Kidney (tissue), 14 donors: ENCODE results near the gene FZR1. TPM values are rescaled to one million over a fixed set of nuclear protein-coding genes. Genes with fewer than 3 reads are reported as not detected.

ENCODE experiments used
- DNase-seq, 5 donors: peaks; one replicate each; pipeline ENCODE4 v3.0.0-alpha.2; 2013 to 2020
- FAIRE-seq: peaks from 2 replicates; lab custom pipeline; 2012; peaks lifted over from hg19 to GRCh38; lab: Jason Lieb, UNC
- H3K27ac ChIP-seq, 2 donors: one replicate each; pipeline ENCODE4 v1.7.0; 2013; ENCODE audit warnings: low read depth in 2 of 2, low read length in 2 of 2, inconsistent platforms in 1 of 2
- H3K27me3 ChIP-seq: one replicate; pipeline ENCODE4 v1.7.1; 2013; ENCODE audit warnings: low read length, inconsistent platforms; ENCODE audit not compliant: control insufficient read depth, insufficient read depth
- H3K36me3 ChIP-seq, 3 donors: one replicate each; pipeline versions ENCODE4 v1.7.0 to v1.7.1; 2013; ENCODE audit warnings: low read length in 3 of 3, control low read depth in 1 of 3, inconsistent platforms in 1 of 3; ENCODE audit not compliant: insufficient read depth in 3 of 3, control insufficient read depth in 2 of 3
- H3K4me1 ChIP-seq, 3 donors: one replicate each; pipeline versions ENCODE4 v1.7.0 to v1.7.1; 2013; ENCODE audit warnings: low read length in 3 of 3, inconsistent platforms in 1 of 3, low read depth in 1 of 3; ENCODE audit not compliant: control insufficient read depth in 2 of 3, insufficient read depth in 2 of 3
- H3K4me3 ChIP-seq, 3 donors: one replicate each; pipeline versions ENCODE4 v1.7.0 to v1.8.1; 2013; ENCODE audit warnings: low read length in 3 of 3, control low read depth in 1 of 3, inconsistent platforms in 1 of 3
- H3K9ac ChIP-seq, 3 donors: one replicate each; pipeline versions ENCODE4 v1.7.0 to v1.7.1; 2013; ENCODE audit warnings: low read length in 3 of 3, control low read depth in 1 of 3, inconsistent platforms in 1 of 3
- H3K9me3 ChIP-seq, 3 donors: one replicate each; pipeline versions ENCODE4 v1.7.0 to v1.7.1; 2013; ENCODE audit warnings: low read length in 3 of 3, control low read depth in 1 of 3, inconsistent platforms in 1 of 3; ENCODE audit not compliant: control insufficient read depth in 2 of 3, insufficient read depth in 1 of 3
- intact Hi-C: fragments of 100-400 bp; cut with DNase I; formaldehyde crosslinking; loops from one replicate; pipeline ENCODE4 v1.11.1; 2022
- polyA plus RNA-seq: library from polyadenylated mRNA; stranded (reverse); fragments of 350-450 nt; fragmentation: Illumina TruSeq; extraction: RNeasy Lipid Tissue Mini Kit (QIAGEN cat#74804); gene quantifications from one replicate; pipeline ENCODE4 v1.2.3, GENCODE V29; 2014; ENCODE audit warnings: low read depth, low replicate concordance; ENCODE audit not compliant: insufficient read depth
- total RNA-seq: library from RNA; stranded (reverse); fragmentation: NEBNext Ultra II Directional; extraction: Animal tissue kit (Norgen Biotek cat#: 25700); gene quantifications from one replicate; pipeline ENCODE4 v1.2.1, GENCODE V29; 2021
- TF ChIP-seq, protein P1 (sequence below): IDR thresholded peaks from 3 replicates; pipeline ENCODE4 v1.5.1; 2012; ENCODE audit warnings: mild to moderate bottlenecking, moderate library complexity, borderline replicate concordance; ENCODE audit not compliant: insufficient read depth; ENCODE audit errors: extremely low read depth
- donor health status: control.
- donor health status: control.
- donor health status: control.
- donor health status: control.
- donor health status: control.
- donor health status: DM: yes; HTN: yes; CAD: no.
- donor health status: Normal renal cell carcinoma (clear cell type).

The FZR1 gene
- total and polyA plus RNA-seq, 2 donors from 2014 or later = 28.4 to 48.0 TPM

DNA sequence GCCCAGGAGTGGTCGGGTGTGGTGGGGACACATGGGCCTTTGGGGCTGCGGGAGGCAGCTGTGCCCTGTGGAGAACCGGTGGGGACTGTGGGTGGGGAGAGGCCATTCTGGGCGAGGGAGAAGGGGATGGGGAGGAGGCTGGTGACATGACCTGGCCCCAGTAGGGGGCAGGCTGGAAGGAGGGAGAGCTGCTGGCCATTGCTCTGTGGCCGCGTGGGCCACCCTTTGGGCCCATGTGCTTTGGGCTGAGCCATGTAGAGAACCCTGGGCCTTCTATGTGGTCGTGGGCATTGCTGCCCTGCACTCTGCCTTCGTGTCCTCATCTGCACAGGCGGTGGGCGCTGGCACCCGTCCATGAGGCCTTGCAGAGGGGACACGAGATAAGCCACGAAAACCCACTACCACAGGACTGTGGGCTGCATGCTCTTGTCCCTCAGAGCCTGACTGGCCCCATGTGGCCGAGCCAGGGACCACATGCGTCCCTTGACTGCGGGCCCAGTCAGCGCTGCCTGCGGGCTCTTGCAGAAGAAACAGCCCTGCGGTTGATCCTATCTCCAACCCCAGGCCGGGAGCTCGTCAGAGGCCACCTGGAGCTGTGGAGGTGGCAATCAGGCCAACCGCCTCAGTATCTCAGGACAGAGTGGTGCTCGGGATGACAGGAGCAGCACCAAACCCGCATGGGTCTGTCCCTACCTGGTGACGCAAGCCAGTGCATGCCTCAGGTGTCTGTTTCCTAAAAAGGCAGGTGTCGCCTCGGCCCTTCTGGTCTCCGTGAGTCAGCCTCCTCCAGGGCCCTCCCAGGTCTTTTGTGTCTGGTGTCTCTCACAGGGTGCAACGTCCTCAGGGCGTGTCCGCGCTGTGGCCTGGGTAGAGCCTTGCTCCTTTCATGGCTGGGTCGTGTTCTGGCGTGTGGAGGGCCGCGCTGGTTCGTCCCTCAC lies 14.3 kb downstream of the FZR1 start:
- Histone ChIP-seq H3K27ac (no peak overlapping the region), H3K27me3 (no peaks in the 10 kb centered on the region), H3K36me3 (peaks cover 0 to 11% (median 7%) of the 10 kb centered on the region in 3 donors), H3K9ac (no peak overlapping the region), H3K9me3 (no peaks in the 10 kb centered on the region), H3K4me1 (peaks cover 0 to 6% (median 0%) of the 10 kb centered on the region in 3 donors), H3K4me3 (no peak overlapping the region)
- no peak for FAIRE-seq
- TF ChIP-seq, protein P1, sequence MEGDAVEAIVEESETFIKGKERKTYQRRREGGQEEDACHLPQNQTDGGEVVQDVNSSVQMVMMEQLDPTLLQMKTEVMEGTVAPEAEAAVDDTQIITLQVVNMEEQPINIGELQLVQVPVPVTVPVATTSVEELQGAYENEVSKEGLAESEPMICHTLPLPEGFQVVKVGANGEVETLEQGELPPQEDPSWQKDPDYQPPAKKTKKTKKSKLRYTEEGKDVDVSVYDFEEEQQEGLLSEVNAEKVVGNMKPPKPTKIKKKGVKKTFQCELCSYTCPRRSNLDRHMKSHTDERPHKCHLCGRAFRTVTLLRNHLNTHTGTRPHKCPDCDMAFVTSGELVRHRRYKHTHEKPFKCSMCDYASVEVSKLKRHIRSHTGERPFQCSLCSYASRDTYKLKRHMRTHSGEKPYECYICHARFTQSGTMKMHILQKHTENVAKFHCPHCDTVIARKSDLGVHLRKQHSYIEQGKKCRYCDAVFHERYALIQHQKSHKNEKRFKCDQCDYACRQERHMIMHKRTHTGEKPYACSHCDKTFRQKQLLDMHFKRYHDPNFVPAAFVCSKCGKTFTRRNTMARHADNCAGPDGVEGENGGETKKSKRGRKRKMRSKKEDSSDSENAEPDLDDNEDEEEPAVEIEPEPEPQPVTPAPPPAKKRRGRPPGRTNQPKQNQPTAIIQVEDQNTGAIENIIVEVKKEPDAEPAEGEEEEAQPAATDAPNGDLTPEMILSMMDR = no peak
- intact Hi-C loops = no loop called here
- DNase-seq = peak in 1 of 5 donors; percentile 61

DNA sequence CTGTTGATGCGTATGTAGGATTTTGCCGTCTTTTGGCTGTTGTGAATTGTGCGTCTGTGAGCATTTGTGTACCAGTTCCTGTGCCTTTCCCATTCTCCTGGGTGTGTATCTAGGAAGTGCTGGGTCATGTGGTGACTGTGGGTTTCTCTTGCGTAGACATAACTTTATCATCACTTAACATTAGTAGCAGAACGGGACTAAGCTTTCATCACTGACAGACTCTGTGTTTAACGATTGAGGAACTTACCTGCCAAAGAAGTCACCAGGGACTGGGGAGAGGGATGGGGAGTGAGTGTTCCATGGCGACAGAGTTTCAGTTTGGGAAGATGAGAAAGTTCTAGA lies 15.0 kb downstream of the FZR1 start:
- DNase-seq (no peak), FAIRE-seq (no peak)
- no peaks in the 10 kb centered on the region for H3K27me3 ChIP-seq
- TF ChIP-seq, protein P1 = no peak
- no peak overlapping the region for H3K9ac ChIP-seq
- no peak overlapping the region for H3K27ac ChIP-seq
- intact Hi-C loops = no loop called here
- peaks cover 0 to 5% (median 0%) of the 10 kb centered on the region in 3 donors for H3K4me1 ChIP-seq
- peaks cover 0 to 11% (median 7%) of the 10 kb centered on the region in 3 donors for H3K36me3 ChIP-seq
- no peaks in the 10 kb centered on the region for H3K9me3 ChIP-seq
- H3K4me3 ChIP-seq = no peak overlapping the region

DNA sequence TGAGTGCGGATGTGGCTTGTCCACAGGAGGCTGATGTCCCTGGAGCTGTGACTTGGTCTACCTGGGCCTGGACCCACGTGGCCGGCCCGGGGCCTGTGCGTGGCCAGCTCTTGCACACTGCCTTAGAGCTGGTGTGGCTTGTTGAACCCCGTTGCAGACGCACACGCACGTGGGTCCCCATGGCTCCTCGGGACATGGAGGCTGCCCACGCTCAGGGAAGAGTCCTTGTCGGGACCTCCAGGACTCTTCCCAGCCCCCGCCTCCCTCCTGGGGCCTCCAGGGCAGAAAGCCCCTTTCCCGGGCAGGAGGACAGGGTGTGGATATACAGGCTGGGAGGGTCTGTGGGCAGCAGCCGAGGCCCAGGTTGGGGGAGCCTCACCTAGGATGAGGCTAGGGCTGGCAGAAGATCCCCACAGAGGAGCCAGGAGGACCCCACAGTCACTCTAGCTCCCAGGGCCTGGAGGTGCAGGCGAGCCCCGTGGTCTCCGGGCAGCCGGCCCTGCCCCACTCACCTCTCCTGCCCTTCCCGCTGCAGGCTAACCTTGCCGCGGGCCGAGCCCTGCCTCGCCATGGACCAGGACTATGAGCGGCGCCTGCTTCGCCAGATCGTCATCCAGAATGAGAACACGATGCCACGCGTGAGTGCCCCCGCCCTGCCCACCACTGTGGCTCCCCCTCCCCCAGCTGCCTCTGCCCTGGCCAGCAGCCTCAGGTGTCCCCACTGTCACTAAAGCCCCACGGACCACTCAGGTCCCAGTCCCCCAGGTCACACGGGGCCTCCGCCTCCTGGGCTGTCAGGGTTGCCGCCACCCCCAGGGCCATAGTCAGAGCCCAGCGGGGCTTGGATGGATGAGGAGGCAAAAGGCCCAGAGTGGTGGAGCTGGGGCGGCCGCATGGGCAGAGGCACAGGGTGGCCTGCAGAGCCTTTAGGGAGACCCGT lies 16.6 kb downstream of the FZR1 start:
- no peak overlapping the region for H3K27ac ChIP-seq
- peaks cover 0 to 15% (median 9%) of the 10 kb centered on the region in 3 donors for H3K36me3 ChIP-seq
- no peaks in the 10 kb centered on the region for H3K27me3 ChIP-seq
- H3K9me3 ChIP-seq = no peaks in the 10 kb centered on the region
- intact Hi-C loops = no loop called here
- TF ChIP-seq, protein P1 = no peak
- DNase-seq = peak in 1 of 5 donors; percentile 61
- H3K4me1 ChIP-seq = no peaks in the 10 kb centered on the region
- H3K9ac ChIP-seq = no peak overlapping the region
- FAIRE-seq = no peak
- no peak overlapping the region for H3K4me3 ChIP-seq
